ENCODE measurements around the gene ACVR2B. TPM values are rescaled to one million over a fixed set of nuclear protein-coding genes. Genes with fewer than 3 reads are reported as not detected.
"Not testable (repeated sequence)": the region's sequence is repeated elsewhere in the genome, so short reads cannot be mapped to it uniquely, and the experiment has no call there.

The ACVR2B gene
- polyA plus RNA-seq (2012; ENCODE audit: insufficient read depth, insufficient read length, low read depth): 3.8 TPM

DNA sequence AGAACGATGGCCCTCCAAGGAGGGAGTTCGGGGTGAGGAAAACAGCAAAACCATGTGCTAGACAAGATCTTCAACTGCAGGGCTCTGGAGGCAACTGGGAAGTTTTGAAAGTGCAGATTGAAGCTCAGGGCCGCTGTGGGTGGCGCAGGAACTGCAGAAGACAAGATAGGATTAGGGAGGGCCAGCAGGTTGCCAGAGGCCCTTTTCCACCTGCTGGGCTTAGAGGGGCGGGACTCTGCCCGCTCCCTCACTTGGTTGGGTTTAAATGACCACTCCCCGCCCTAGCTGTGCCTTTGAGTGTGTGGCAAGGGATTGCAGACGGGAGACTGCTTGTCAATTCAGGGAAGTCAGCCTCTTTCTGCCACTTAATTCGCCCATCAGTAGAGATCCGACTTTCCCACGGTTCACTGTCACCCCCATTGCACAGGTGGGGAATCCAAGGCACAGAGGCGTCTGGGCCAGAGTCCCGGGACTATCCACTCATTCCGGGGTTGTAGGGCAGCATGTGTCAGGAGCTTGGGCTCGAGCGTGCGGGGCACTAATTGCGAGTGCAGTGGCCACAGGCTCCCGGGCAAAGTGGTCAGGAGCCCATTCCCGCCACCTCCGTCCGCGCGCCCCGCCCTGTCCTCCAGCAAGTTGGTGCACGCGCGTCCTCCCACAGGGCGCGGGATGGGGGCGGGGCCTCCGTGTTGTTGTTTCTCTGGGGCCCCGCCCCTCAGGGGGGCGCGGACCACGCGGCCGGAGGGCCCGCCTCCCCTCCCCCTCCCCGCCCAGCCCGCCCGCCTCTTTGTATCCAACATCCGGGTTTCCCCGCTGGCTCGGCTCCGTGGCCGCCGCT, at the start of gene ACVR2B:
Gene ACVR2B (plus strand): TSS at position 816 of the 838 bp plus-strand sequence. CDS start 433 bp downstream, outside the sequence.
- H3K9me3 ChIP-seq: no peaks in the 10 kb centered on the region
- TF ChIP-seq, protein P1, sequence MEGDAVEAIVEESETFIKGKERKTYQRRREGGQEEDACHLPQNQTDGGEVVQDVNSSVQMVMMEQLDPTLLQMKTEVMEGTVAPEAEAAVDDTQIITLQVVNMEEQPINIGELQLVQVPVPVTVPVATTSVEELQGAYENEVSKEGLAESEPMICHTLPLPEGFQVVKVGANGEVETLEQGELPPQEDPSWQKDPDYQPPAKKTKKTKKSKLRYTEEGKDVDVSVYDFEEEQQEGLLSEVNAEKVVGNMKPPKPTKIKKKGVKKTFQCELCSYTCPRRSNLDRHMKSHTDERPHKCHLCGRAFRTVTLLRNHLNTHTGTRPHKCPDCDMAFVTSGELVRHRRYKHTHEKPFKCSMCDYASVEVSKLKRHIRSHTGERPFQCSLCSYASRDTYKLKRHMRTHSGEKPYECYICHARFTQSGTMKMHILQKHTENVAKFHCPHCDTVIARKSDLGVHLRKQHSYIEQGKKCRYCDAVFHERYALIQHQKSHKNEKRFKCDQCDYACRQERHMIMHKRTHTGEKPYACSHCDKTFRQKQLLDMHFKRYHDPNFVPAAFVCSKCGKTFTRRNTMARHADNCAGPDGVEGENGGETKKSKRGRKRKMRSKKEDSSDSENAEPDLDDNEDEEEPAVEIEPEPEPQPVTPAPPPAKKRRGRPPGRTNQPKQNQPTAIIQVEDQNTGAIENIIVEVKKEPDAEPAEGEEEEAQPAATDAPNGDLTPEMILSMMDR (IDR thresholded peaks at IDR 0.05; ENCODE audit: low read depth, low read length): no peak
- DNase-seq: peak; percentile 85

DNA sequence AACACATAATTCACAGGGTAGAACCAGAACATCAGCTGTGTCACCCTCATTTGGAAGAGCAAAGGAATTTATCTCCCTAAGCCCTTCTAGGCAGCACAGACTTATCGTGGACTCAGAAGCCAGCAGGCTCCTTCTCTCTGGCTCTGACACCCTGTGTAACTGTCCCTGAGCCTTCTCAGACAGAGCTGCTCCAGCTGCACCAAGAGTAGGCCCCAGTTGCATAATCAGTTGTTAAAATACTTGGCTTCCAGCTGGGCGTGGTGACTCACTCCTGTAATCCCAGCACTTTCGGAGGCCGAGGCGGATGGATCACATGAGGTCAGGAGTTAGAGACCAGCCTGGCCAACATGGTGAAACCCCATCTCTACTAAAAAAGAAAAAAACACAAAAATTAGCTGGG, 49.4 kb upstream of the ACVR2B start:
- Histone ChIP-seq H3K4me1 (no peaks in the 10 kb centered on the region), H3K27me3 (no peaks in the 10 kb centered on the region), H3K4me3 (ENCODE audit: low read depth, low read length) (no peak overlapping the region), H3K9me3 (no peaks in the 10 kb centered on the region), H3K36me3 (no peaks in the 10 kb centered on the region)
- no peak for DNase-seq
- TF ChIP-seq, protein P1 (IDR thresholded peaks at IDR 0.05; ENCODE audit: low read depth, low read length): no peak

More for the DNA sequence above, at the start of gene ACVR2B:
- Histone ChIP-seq H3K4me1 (peaks cover 6% of the 10 kb centered on the region; the same call in 1 of the 2 replicates), H3K27me3 (no peaks in the 10 kb centered on the region), H3K36me3 (no peaks in the 10 kb centered on the region), H3K4me3 (ENCODE audit: low read depth, low read length) (peak within 1 kb of the TSS; percentile 75)

DNA sequence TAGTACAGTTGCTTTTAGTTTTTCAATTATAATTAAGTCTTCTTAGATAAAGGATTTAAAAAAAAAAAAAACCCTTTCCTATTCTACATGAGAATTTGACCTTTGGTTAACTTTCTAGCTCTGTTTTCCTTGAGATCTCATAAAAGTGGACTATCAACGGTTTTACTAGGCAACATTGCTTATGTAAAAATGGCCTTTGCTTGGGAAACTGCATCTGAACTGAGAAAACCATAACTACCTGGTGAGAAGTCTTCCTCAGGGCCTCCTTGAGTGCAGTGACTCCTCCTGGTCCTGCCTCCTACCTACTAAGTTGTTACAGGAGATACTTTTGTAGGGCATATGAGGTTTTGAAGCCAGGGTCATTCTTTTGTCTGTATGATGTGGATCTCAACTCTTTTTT, 42.1 kb upstream of the ACVR2B start:
- H3K4me1 ChIP-seq: no peaks in the 10 kb centered on the region
- no peaks in the 10 kb centered on the region for H3K9me3 ChIP-seq
- TF ChIP-seq, protein P1 (IDR thresholded peaks at IDR 0.05; ENCODE audit: low read depth, low read length): no peak
- DNase-seq: no peak
- no peak overlapping the region for H3K4me3 ChIP-seq (ENCODE audit: low read depth, low read length)
- no peaks in the 10 kb centered on the region for H3K36me3 ChIP-seq
- H3K27me3 ChIP-seq: no peaks in the 10 kb centered on the region

DNA sequence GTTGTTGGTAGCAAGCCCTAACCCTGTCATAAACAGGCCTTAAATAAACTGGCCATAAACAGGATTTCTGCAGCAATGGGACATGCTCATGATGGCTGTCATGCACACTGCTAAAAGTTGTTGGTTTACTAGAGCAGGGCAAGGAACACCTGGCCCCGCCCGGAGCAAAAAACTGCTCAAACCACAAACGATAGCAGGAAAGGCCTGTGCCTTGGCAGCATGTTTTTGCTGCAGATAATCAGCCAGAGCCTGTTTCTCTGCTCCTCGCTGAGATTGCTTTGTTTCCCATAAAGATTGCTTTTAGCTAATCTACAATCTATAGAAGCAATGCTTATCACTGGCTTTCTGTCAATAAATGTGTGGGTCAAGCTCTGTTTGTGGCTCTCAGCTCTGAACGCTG, 32.9 kb upstream of the ACVR2B start:
- H3K27me3 ChIP-seq; H3K4me3 ChIP-seq (ENCODE audit: low read depth, low read length); H3K36me3 ChIP-seq; H3K4me1 ChIP-seq; DNase-seq; H3K9me3 ChIP-seq: not testable (repeated sequence)

DNA sequence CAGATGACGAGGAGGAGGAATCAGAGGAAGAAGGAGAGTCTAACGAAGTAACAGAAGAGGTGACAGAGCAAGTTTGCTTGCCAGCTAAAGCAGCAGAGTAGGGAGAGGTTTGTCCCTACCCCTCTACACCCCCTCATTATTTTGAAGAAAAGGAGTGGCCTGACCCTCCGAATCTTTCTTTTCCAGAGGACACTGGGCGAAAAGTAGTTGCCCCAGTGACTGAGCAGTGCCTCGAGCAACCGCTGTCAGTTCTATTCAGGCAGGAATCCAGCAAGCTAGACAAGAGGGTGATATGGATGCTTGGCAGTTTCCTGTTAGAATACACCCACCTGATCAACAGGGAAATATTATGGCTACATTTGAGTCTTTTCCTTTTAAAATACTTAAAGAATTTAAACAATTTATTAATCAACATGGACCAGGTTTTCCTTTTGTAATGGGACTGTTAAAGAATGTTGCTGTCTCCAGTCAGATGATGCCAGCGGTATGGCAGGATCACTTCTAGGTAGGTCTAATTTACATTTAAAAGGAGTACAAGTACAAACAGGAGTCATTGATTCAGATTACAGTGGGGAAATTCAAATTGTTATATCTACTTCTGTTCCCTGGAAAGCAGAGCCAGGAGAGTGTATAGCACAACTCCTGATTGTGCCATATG, 31.9 kb upstream of the ACVR2B start:
- H3K27me3 ChIP-seq: no peaks in the 10 kb centered on the region
- H3K9me3 ChIP-seq: no peaks in the 10 kb centered on the region
- DNase-seq: no peak
- H3K4me3 ChIP-seq (ENCODE audit: low read depth, low read length): no peak overlapping the region
- TF ChIP-seq, protein P1 (IDR thresholded peaks at IDR 0.05; ENCODE audit: low read depth, low read length): no peak
- no peaks in the 10 kb centered on the region for H3K36me3 ChIP-seq
- H3K4me1 ChIP-seq: no peaks in the 10 kb centered on the region; the same call in 1 of the 2 replicates

DNA sequence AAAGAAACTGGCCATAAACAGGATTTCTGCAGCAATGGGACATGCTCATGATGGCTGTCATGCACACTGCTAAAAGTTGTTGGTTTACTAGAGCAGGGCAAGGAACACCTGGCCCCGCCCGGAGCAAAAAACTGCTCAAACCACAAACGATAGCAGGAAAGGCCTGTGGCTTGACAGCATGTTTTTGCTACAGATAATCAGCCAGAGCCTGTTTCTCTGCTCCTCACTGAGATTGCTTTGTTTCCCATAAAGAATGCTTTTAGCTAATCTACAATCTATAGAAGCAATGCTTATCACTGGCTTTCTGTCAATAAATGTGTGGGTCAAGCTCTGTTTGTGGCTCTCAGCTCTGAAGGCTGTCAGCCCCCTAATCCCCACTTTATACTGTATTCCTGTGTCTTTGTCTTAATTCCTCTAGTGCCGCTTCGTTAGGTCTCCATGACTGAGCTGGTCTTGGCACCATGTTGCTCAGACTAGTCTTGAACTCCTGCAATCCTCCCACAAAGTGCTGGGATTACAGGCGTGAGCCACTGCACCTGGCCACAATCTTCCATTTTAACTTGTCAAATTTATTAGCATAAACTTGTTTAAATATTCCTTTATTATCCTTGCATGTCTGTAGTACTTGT, 26.8 kb upstream of the ACVR2B start:
- not testable (repeated sequence) for H3K4me1 ChIP-seq; H3K4me3 ChIP-seq (ENCODE audit: low read depth, low read length); DNase-seq; H3K9me3 ChIP-seq; H3K36me3 ChIP-seq; H3K27me3 ChIP-seq

DNA sequence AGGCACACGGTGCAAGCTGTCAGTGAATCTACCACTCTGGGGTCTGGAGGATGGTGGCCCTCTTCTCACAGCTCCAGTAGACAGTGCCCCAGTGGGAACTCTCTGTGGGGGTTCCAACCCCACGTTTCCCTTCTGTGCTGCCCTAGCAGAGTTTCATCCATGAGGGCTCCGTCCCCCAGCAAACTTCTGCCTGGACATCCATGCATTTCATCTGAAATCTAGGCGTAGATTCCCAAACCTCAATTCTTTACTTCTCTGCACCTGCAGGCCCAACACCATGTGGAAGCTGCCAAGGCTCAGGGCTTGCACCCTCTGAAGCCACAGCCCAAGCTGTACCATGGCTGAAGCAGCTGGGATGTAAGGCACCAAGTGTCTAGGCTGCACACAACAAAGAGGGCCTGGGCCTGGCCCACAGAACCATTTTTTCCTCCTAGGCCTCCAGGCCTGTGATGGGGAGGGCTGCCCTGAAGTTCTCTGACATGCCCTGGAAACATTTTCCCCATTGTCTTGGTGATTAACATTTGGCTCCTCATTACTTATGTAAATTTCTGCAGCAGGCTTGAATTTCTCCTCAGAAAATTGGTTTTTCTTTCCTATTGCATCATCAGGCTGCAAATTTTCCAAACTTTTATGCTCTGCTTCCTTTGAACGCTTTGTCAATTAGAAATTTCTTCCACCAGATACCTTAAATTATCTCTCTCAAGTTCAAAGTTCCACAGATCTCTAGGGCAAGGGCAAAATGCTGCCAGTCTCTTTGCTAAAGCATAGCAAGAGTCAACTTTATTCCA, 20.6 kb upstream of the ACVR2B start:
- not testable (repeated sequence) for H3K36me3 ChIP-seq; H3K4me1 ChIP-seq; H3K4me3 ChIP-seq (ENCODE audit: low read depth, low read length); H3K9me3 ChIP-seq; DNase-seq; H3K27me3 ChIP-seq

DNA sequence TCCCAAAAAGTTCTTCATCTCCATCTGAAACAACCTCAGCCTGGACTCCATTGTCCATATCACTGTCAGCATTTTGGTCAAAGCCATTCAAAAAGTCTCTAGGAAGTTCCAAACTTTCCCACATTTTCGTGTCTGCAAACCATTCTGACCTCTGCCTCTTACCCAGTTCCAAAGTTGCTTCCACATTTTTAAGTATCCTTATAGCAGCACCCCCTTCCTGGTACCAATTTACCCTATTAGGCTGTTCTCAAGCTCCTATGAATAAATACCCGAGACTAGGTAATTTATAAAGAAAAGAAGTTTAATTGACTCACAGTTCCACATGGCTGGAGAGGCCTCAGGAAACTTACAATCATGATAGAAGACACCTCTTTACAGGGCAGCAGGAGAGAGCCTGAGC, 20.0 kb upstream of the ACVR2B start:
- H3K27me3 ChIP-seq; H3K36me3 ChIP-seq; H3K4me3 ChIP-seq (ENCODE audit: low read depth, low read length); DNase-seq; H3K9me3 ChIP-seq; H3K4me1 ChIP-seq: not testable (repeated sequence)

DNA sequence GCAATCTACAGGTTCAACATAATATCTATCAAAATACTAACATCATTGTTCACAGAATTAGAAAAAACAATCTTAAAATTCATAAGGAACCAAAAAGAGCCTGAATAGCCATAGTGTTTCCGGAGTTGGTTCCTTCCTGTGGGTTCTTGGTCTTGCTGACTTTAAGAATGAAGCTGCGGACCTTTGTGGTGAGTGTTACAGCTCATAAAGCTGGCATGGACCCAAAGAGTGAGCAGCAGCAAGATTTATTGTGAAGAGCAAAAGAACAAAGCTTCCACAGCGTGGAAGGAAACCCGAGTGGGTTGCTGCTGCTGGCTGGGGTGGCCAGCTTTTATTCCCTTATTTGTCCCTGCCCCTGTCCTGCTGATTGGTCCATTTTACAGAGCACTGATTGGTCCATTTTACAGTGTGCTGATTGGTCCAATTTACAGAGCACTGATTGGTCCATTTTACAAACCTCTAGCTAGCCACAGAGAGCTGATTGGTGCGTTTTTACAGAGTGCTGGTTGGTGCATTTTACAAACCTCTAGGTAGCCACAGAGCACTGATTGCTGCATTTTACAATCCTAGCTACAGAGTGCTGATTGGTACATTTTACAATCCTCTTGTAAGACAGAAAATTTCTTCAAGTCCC, 15.1 kb upstream of the ACVR2B start:
- H3K36me3 ChIP-seq; H3K27me3 ChIP-seq; H3K4me1 ChIP-seq; H3K9me3 ChIP-seq; H3K4me3 ChIP-seq (ENCODE audit: low read depth, low read length); DNase-seq: not testable (repeated sequence)

DNA sequence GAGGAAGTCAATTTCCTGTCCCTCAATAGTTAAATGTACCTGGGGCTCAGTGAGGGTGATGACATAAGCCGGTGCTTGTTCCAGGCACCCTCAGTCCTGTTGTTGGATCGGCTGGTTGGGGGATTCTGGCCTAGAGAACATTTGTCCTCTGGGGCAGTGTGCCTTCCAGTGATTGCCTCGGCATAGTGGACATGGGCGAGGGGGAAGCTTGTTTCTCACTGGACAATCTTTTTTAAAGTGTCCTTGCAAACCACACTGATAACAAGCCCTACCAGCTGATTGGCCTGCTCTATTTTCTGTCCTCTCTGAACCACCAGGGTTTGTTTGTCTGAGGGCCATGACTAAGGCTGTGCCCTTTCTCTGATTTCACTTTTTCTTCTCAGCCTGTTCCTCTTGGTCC, 10.5 kb upstream of the ACVR2B start:
- H3K9me3 ChIP-seq; DNase-seq; H3K27me3 ChIP-seq; H3K4me3 ChIP-seq (ENCODE audit: low read depth, low read length); H3K36me3 ChIP-seq; H3K4me1 ChIP-seq: not testable (repeated sequence)
